ENCODE results near the gene RIT1. TPM values are rescaled to one million over a fixed set of nuclear protein-coding genes. Genes with fewer than 3 reads are reported as not detected.
A peak's percentile ranks its signal among the peaks of the same experiment; 100 is the strongest.

The RIT1 gene
- total and polyA plus RNA-seq, 2 donors (not counting 3 experiments of a cell fraction or from before 2014, with no cell fraction given): 46.4 to 65.5 TPM

DNA sequence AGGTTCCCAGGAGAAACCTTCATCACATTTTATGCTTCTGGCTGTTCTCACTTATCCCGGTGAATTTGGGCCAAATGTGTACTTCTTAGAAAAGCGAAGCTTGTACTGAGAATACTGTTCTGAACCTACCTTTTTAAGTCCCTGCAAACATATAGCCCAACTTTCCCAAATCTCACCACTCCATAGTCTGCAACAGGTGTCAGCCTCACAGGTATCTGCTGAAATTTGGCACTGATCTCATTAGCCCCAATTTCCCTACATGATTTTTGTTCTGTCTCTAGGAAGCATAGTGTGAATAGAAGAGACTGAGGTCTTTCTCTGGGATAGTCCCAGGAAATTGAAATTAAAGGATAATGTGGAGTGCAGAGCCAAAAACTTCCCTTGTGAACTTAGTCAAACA, 11.5 kb downstream of the RIT1 start:
- no peak for FAIRE-seq

More for the DNA sequence above, 11.5 kb downstream of the RIT1 start:
- TF ChIP-seq FOS (IDR thresholded peaks at IDR 0.05; ENCODE audit: borderline replicate concordance, insufficient read depth, low read length) (no peak), POLR2A (IDR thresholded peaks at IDR 0.05; ENCODE audit: low read depth, low read length) (no peak), POLR2AphosphoS5 (IDR thresholded peaks at IDR 0.05; ENCODE audit: insufficient read depth, low read depth, low read length) (no peak), EZH2 (IDR thresholded peaks at IDR 0.05; ENCODE audit: borderline replicate concordance, low read depth, low read length, severe bottlenecking) (no peak), GATA2 (IDR thresholded peaks at IDR 0.05; ENCODE audit: insufficient read depth, insufficient read length, low read depth, low read length) (no peak), JUN (IDR thresholded peaks at IDR 0.05; ENCODE audit: borderline replicate concordance, insufficient read depth, insufficient read length, low read depth) (no peak), MYC (IDR thresholded peaks at IDR 0.05; ENCODE audit: low read depth, low read length) (no peak)
- TF ChIP-seq, protein P1, sequence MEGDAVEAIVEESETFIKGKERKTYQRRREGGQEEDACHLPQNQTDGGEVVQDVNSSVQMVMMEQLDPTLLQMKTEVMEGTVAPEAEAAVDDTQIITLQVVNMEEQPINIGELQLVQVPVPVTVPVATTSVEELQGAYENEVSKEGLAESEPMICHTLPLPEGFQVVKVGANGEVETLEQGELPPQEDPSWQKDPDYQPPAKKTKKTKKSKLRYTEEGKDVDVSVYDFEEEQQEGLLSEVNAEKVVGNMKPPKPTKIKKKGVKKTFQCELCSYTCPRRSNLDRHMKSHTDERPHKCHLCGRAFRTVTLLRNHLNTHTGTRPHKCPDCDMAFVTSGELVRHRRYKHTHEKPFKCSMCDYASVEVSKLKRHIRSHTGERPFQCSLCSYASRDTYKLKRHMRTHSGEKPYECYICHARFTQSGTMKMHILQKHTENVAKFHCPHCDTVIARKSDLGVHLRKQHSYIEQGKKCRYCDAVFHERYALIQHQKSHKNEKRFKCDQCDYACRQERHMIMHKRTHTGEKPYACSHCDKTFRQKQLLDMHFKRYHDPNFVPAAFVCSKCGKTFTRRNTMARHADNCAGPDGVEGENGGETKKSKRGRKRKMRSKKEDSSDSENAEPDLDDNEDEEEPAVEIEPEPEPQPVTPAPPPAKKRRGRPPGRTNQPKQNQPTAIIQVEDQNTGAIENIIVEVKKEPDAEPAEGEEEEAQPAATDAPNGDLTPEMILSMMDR (IDR thresholded peaks at IDR 0.05; ENCODE audit: extremely low read depth in 1 of 2, insufficient read depth in 1 of 2, low read depth in 1 of 2, low read length in 2 of 2): no peak
- TF ChIP-seq, protein P2, sequence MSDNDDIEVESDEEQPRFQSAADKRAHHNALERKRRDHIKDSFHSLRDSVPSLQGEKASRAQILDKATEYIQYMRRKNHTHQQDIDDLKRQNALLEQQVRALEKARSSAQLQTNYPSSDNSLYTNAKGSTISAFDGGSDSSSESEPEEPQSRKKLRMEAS (IDR thresholded peaks at IDR 0.05; ENCODE audit: insufficient read depth, insufficient read length): no peak
- H3K79me2 ChIP-seq (ENCODE audit: control insufficient read depth, insufficient read depth, low read length): no peaks in the 10 kb centered on the region
- ChIA-PET CTCF (no interaction called here), POLR2A (no interaction called here)
- TSS peak; percentile 8 for BruUV-seq (replicated peaks)
- no peak overlapping the region for H3K9ac ChIP-seq (replicated peaks; ENCODE audit: extremely low read depth, insufficient read depth, low read length)
- H3K4me1 ChIP-seq (ENCODE audit: control insufficient read depth, extremely low read depth, insufficient read depth, low read length): no peaks in the 10 kb centered on the region
- H4K20me1 ChIP-seq (replicated peaks; ENCODE audit: control insufficient read depth, extremely low read depth, insufficient read depth, low read length): no peaks in the 10 kb centered on the region
- peaks cover 21 to 38% of the 10 kb centered on the region in 2 experiments for H3K36me3 ChIP-seq (ENCODE audit: control insufficient read depth in 2 of 2, extremely low read depth in 1 of 2, insufficient read depth in 2 of 2, low read length in 2 of 2)
- H3K9me3 ChIP-seq (replicated peaks; ENCODE audit: control insufficient read depth, insufficient read depth, low read length): no peaks in the 10 kb centered on the region
- H3K4me2 ChIP-seq (ENCODE audit: insufficient read depth, low read length): no peak overlapping the region
- no peak overlapping the region for H2AFZ ChIP-seq (ENCODE audit: low read depth, low read length)
- H3K9me1 ChIP-seq (replicated peaks; ENCODE audit: control insufficient read depth, extremely low read depth, insufficient read depth, low read length): no peaks in the 10 kb centered on the region
- dilution Hi-C loops (cut with MboI; ENCODE audit: extremely low pct_ligation_motif_present, low sequenced_read_pairs) (no loop called here), intact Hi-C loops (cut with micrococcal nuclease) (no loop called here)
- H3K4me3 ChIP-seq (replicated peaks in 1 of 3; ENCODE audit: insufficient read depth in 1 of 3, low read depth in 1 of 3, low read length in 3 of 3): no peak overlapping the region
- no peak for DNase-seq (ENCODE audit: low read depth, low spot score)
- no peak overlapping the region for H3K27ac ChIP-seq (ENCODE audit: insufficient read depth, low read depth, low read length)
- H3K27me3 ChIP-seq (ENCODE audit: control insufficient read depth in 2 of 2, insufficient read depth in 2 of 2, low read length in 2 of 2): no peaks in the 10 kb centered on the region
